ENCODE data around the gene HSPB1.

DNA sequence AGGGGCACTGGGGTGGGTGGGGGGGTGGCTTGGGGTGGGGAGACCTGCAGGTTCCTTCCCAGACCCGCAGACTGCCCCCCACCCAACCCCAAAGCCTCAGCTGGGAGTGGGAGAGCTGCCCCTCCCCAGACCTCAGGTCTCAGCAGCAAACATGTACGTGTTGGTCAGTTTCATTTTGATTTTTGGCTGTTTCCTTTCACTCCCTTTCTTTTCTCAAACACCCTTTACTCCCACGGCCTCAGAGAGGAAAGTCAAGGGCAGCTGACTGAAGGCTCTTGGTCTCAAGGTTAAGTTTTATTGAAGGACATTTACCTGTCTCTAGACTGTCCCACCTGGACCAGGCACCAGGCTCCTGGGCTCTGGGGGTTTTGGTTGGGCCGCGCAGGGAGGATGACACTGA lies 34.1 kb upstream of the HSPB1 start:
- TF ChIP-seq EZH2phosphoT487 (IDR thresholded peaks at IDR 0.05; ENCODE audit: insufficient read depth, low read depth): no peak
- no peak for TF ChIP-seq EZH2 (IDR thresholded peaks at IDR 0.05; ENCODE audit: insufficient read depth, poor library complexity, severe bottlenecking)
